GM18873 (cell line): Measurements from ENCODE around the gene COL1A1.

Experiments
- ATAC-seq: cut with Tn5 transposase; IDR thresholded peaks from one replicate; pipeline ENCODE4 v1.9.1; 2021; ENCODE audit warnings: mild to moderate bottlenecking, moderate library complexity, moderate number of reproducible peaks; ENCODE audit not compliant: unreplicated experiment, low FRiP score

COL1A1 gene

GRCh38 chr17:50175035-50175807 lies 26.2 kb downstream of the COL1A1 start:
- no peak for ATAC-seq

GRCh38 chr17:50174444-50174843 lies 27.0 kb downstream of the COL1A1 start:
- no peak for ATAC-seq

- no peak for ATAC-seq
Observed at GRCh38 chr17:50173335-50173941, 28.0 kb downstream of the COL1A1 start.

- no peak for ATAC-seq
Observed at GRCh38 chr17:50172936-50173334, 28.5 kb downstream of the COL1A1 start.

GRCh38 chr17:50172130-50172529 lies 29.3 kb downstream of the COL1A1 start:
- no peak for ATAC-seq

- ATAC-seq, result no peak
Observed at GRCh38 chr17:50171371-50172071, 29.9 kb downstream of the COL1A1 start.

- peak; percentile 61 for ATAC-seq
Observed at GRCh38 chr17:50170662-50171370, 30.6 kb downstream of the COL1A1 start.

GRCh38 chr17:50169881-50170459 lies 31.5 kb downstream of the COL1A1 start:
- ATAC-seq, result no peak

GRCh38 chr17:50169121-50169764 lies 32.2 kb downstream of the COL1A1 start:
- no peak for ATAC-seq

- ATAC-seq, result no peak
Observed at GRCh38 chr17:50168319-50168718, 33.1 kb downstream of the COL1A1 start.

GRCh38 chr17:50167371-50167770 lies 34.1 kb downstream of the COL1A1 start:
- ATAC-seq, result no peak

- no peak for ATAC-seq
Observed at GRCh38 chr17:50166518-50167181, 34.8 kb downstream of the COL1A1 start.

GRCh38 chr17:50165867-50166517 lies 35.4 kb downstream of the COL1A1 start, which contains the start of gene SGCA:
SGCA (plus strand) TSS chr17:50166005; CDS start chr17:50166041, 36 bp downstream.
- no peak for ATAC-seq

GRCh38 chr17:50165466-50165865 lies 36.0 kb downstream of the COL1A1 start:
- no peak for ATAC-seq

GRCh38 chr17:50165066-50165465 lies 36.4 kb downstream of the COL1A1 start:
- ATAC-seq, result no peak

GRCh38 chr17:50164697-50164988 lies 36.8 kb downstream of the COL1A1 start:
- ATAC-seq, result no peak

GRCh38 chr17:50163843-50164696 lies 37.4 kb downstream of the COL1A1 start:
- ATAC-seq, result no peak
